B cell (primary cell): Measurements from ENCODE around the gene TBC1D17. TPM values are rescaled to one million over a fixed set of nuclear protein-coding genes. Genes with fewer than 3 reads are reported as not detected.

Experiments used
- ATAC-seq: fragments of 200-7000 bp; cut with Tn5 transposase; one replicate; pipeline ENCODE4 v1.10.0; 2021; ENCODE audit warnings: low read depth, mild to moderate bottlenecking, moderate number of reproducible peaks, moderate library complexity
- CTCF ChIA-PET: fragments of 350-600 bp; sonication (Branson Sonifier 250); formaldehyde crosslinking; loops from one replicate; lab custom pipeline; 2021; ENCODE audit warnings: antibody characterized with exemption, inconsistent platforms; lab: Charles Lee
- POLR2A ChIA-PET: fragments of 350-600 bp; sonication (Branson Sonifier 250); formaldehyde crosslinking; loops from one replicate; lab custom pipeline; 2021; ENCODE audit warnings: antibody characterized with exemption; lab: Charles Lee
- DNase-seq: peaks from one replicate; pipeline ENCODE4 v3.0.0; 2013
- H2AFZ ChIP-seq: 2 replicates; pipeline ENCODE4 v1.6.1; 2012; ENCODE audit warnings: mild to moderate bottlenecking, low read depth, low read length; ENCODE audit not compliant: insufficient read depth, poor library complexity, severe bottlenecking
- H3K27ac ChIP-seq, 2 donors: 1 replicate in 1 of 2; 2 replicates in 1 of 2; pipeline ENCODE4 v1.5.1; 2012 to 2013; ENCODE audit warnings: low read length in 2 of 2, mild to moderate bottlenecking in 2 of 2, moderate library complexity in 1 of 2
- H3K27me3 ChIP-seq, 4 experiments: fragments of 200-600 bp in 1 of 4; sonication (generic) in 1 of 4; replicated peaks in 1 of 4; 1 replicate in 2 of 4; 2 replicates in 2 of 4; pipeline versions ENCODE4 v1.6.1 to v1.7.0; 2013 to 2016; ENCODE audit warnings: low read length in 3 of 4, mild to moderate bottlenecking in 2 of 4, mixed read lengths in 1 of 4, moderate library complexity in 1 of 4; ENCODE audit not compliant: insufficient read depth in 4 of 4, control insufficient read depth in 3 of 4; ENCODE audit errors: control extremely low read depth in 1 of 4
- H3K36me3 ChIP-seq, 2 experiments: replicated peaks in 1 of 2; 1 replicate in 1 of 2; 2 replicates in 1 of 2; pipeline versions ENCODE4 v1.6.1 to v1.7.1; 2013; ENCODE audit warnings: low read length in 1 of 2; ENCODE audit not compliant: insufficient read depth in 2 of 2, control insufficient read depth in 1 of 2; ENCODE audit errors: control extremely low read depth in 1 of 2, extremely low read depth in 1 of 2
- H3K4me1 ChIP-seq, 2 donors: fragments of 200-600 bp in 1 of 2; sonication (generic) in 1 of 2; 1 replicate in 1 of 2; 2 replicates in 1 of 2; pipeline versions ENCODE4 v1.5.1 to v1.6.1; 2013 to 2017; ENCODE audit warnings: low read length in 2 of 2; ENCODE audit not compliant: control insufficient read depth in 2 of 2, insufficient read depth in 2 of 2
- H3K4me2 ChIP-seq: replicated peaks from 2 replicates; pipeline ENCODE3; 2012; ENCODE audit warnings: mild to moderate bottlenecking, low read depth, low read length; ENCODE audit not compliant: poor library complexity, severe bottlenecking
- H3K4me3 ChIP-seq, 5 experiments: fragments of 200-600 bp in 1 of 5; sonication (generic) in 1 of 5; 1 replicate in 3 of 5; 2 replicates in 2 of 5; pipeline versions ENCODE4 v1.5.1 to v1.7.0; 2011 to 2016; ENCODE audit warnings: low read length in 4 of 5, mild to moderate bottlenecking in 4 of 5, low read depth in 2 of 5, control low read depth in 1 of 5, moderate library complexity in 1 of 5; ENCODE audit not compliant: insufficient read depth in 1 of 5; ENCODE audit errors: control extremely low read depth in 1 of 5, extremely low read depth in 1 of 5
- H3K79me2 ChIP-seq: fragments of 200-600 bp; sonication (generic); one replicate; pipeline ENCODE4 v1.6.0; 2016; ENCODE audit warnings: low read length; ENCODE audit not compliant: control insufficient read depth, insufficient read depth
- H3K9ac ChIP-seq: fragments of 200-600 bp; sonication (generic); 2 replicates; pipeline ENCODE4 v1.6.1; 2017; ENCODE audit warnings: mild to moderate bottlenecking, low read length, moderate library complexity
- H3K9me3 ChIP-seq, 3 donors: one replicate each; pipeline versions ENCODE4 v1.6.1 to v1.7.1; 2013; ENCODE audit warnings: low read length in 2 of 3; ENCODE audit not compliant: control insufficient read depth in 2 of 3, insufficient read depth in 1 of 3; ENCODE audit errors: control extremely low read depth in 1 of 3
- H4K20me1 ChIP-seq: 2 replicates; pipeline ENCODE4 v1.6.0; 2012; ENCODE audit warnings: mild to moderate bottlenecking, low read length; ENCODE audit not compliant: insufficient read depth, control insufficient read depth, poor library complexity, severe bottlenecking
- H3K27ac Mint-ChIP-seq: one replicate; pipeline ENCODE4 v1.8.0; 2021; ENCODE audit warnings: mixed read lengths
- H3K27me3 Mint-ChIP-seq: one replicate; pipeline ENCODE4 v1.8.0; 2021; ENCODE audit warnings: mixed read lengths
- H3K4me1 Mint-ChIP-seq: one replicate; pipeline ENCODE4 v1.8.0; 2021; ENCODE audit warnings: mixed read lengths
- H3K4me3 Mint-ChIP-seq: one replicate; pipeline ENCODE4 v1.8.0; 2021; ENCODE audit warnings: mixed read lengths
- H3K9me3 Mint-ChIP-seq: one replicate; pipeline ENCODE4 v1.8.0; 2022; ENCODE audit warnings: mixed read lengths; ENCODE audit not compliant: insufficient read depth
- CTCF ChIP-seq: fragments of 200-600 bp; IDR thresholded peaks from one replicate; pipeline ENCODE4 v1.8.0; 2022; ENCODE audit warnings: antibody characterized with exemption, mild to moderate bottlenecking
- EZH2 ChIP-seq: IDR thresholded peaks from 2 replicates; pipeline ENCODE4 v1.6.1; 2012; ENCODE audit warnings: borderline replicate concordance, low read depth, mild to moderate bottlenecking, moderate library complexity, low read length; ENCODE audit not compliant: insufficient read depth, poor library complexity, severe bottlenecking
- WGBS: methylation state at CpG from one replicate; pipeline ENCODE4 v1.1.5; 2013; ENCODE audit warnings: missing lambda C conversion rate; ENCODE audit not compliant: insufficient coverage; 5-methylcytosine and 5-hydroxymethylcytosine counted together
- intact Hi-C: fragments of 100-400 bp; cut with micrococcal nuclease; formaldehyde crosslinking; loops from one replicate; pipeline ENCODE4 v1.10.0; 2022
- polyA plus RNA-seq: library from polyadenylated mRNA; depleted of rRNA; stranded (reverse); fragments of >200 nt; gene quantifications from 2 replicates; pipeline ENCODE4 v1.2.3, GENCODE V29; 2012
- total RNA-seq, 2 donors: library from RNA; stranded (reverse); fragments of 120-200 nt in 1 of 2; gene quantifications; 1 replicate in 1 of 2; 2 replicates in 1 of 2; pipeline versions ENCODE4 v1.2.3 to v1.2.4, GENCODE V29; 2013 to 2022

Gene TBC1D17
- total and polyA plus RNA-seq, 2 donors (not counting 1 experiment from before 2014, with no cell fraction given): 85.7 to 98.7 TPM

DNA sequence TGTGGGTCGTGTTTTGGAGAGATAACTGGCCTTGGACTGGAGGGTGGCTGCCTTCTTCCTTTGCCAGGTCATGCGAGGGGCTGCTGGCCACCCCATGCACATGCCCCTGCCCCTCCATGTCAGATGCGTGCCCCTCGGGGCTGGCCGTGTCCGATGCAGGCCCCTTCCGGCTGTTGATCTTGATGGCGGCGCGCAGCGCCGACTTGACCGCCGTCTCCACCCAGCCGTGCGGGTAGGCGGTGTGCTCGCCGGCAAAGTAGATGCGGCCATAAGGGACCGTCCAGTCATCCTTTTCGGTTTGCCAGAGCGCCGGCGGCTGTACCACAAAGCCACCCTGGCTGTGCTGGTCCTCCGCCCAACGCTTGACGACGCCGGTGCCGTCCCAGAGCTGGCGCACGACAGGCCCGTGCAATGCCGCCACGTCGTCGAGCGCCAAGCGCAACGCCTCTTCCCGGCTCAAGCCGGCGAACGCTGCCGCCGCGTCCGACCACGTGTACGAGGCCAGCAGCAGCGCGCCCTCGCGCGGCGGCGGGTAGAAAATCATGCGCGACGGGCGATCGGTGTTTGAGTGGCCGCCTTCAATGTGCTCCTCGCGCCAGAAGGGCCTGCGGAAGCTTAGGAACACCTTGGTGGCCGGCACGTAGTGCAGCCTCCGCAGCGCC lies 12.3 kb downstream of the TBC1D17 start:
- peaks cover 27% of the 10 kb centered on the region for H3K4me1 Mint-ChIP-seq
- peaks cover 0 to 2% of the 10 kb centered on the region in 2 experiments for H3K36me3 ChIP-seq
- H3K27me3 Mint-ChIP-seq: no peaks in the 10 kb centered on the region
- CTCF ChIA-PET: interaction anchor here (0.8 to 1.6 kb wide), 5 partner anchors 9 to 96 kb away, joined by 3 to 12 read pairs (median 5); no protein-coding TSS in a partner anchor
- H3K27ac ChIP-seq: no peak overlapping the region
- H4K20me1 ChIP-seq: peaks cover 15% of the 10 kb centered on the region
- H3K9me3 ChIP-seq: peaks cover 0 to 7% (median 0%) of the 10 kb centered on the region in 3 donors
- no peaks in the 10 kb centered on the region for H3K79me2 ChIP-seq
- peak overlapping the region; percentile 98 for H3K4me2 ChIP-seq
- peak overlapping the region; percentile 67 for H3K27ac Mint-ChIP-seq
- peak overlapping the region; percentile 66 for H2AFZ ChIP-seq
- ATAC-seq: peak; percentile 68
- no peaks in the 10 kb centered on the region for H3K9me3 Mint-ChIP-seq
- intact Hi-C loops: loop anchor here (1.0 kb wide), 2 partner anchors 12 to 40 kb away; no protein-coding TSS in a partner anchor
- peak overlapping the region; percentile 65 for H3K9ac ChIP-seq
- peak overlapping the region; percentile 86 for H3K4me3 Mint-ChIP-seq
- TF ChIP-seq EZH2 (no peak), CTCF (peak; percentile 89)
- peaks cover 3 to 17% of the 10 kb centered on the region in 2 donors for H3K4me1 ChIP-seq
- DNase-seq: peak; percentile 88
- peak overlapping the region in 4 of 5 experiments; percentile 41 to 62 (median 50) for H3K4me3 ChIP-seq
- no peaks in the 10 kb centered on the region for H3K27me3 ChIP-seq
- POLR2A ChIA-PET: interaction anchor here (1.0 to 2.1 kb wide), 8 partner anchors 13 to 40 kb away, joined by 3 to 8 read pairs (median 3); partner anchors contain the start of genes ATF5 and NUP62
- WGBS: 30% methylated on average over 71 of the region's 71 CpGs
